ENCODE measurements around the gene SLC4A8.

Gene SLC4A8

DNA sequence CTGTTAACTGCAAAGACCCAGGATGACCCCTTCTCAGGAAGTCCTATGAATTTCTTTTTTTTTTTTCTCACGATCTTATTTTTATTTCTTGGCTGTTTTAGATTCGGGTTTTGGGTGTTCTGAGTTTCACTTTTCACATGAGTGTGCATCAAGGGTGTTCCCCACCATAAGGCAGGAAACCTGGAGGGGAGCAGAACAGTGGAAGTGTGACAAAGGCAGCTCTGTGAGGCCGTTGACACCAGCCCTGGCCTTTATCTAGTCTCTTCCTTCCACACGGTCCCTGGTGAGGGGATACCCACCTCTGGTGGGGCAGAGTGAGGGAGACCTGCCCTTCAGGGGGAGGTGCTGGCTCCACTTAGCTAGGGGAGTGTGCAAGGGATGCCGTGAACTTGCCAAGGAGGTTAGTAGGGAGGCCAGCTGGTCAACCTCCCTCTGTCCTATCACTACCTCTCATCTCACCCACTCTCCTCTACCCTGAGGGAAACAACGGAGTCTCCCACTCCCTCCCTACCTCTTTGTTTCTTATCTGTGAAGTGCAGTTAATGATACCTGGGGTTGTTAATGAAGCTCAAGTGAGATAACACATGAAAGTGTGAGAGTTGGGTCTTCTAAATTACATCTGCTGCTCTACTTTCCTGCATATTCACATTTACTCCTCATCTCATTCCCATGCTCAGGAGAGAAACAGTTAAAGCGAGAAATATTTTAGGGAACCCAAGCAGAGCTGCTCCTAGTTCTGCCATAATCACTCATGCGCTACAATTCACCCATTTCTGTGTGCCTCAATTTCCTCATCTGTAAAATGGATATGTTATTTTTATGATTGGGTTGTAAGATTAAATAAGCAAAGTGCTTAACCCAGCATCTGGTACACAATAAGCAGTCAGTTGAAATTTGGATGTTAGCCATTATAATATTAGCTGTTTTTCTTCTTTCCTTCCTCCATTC is 29.1 kb upstream of the SLC4A8 start:
- no peak for DNase-seq

DNA sequence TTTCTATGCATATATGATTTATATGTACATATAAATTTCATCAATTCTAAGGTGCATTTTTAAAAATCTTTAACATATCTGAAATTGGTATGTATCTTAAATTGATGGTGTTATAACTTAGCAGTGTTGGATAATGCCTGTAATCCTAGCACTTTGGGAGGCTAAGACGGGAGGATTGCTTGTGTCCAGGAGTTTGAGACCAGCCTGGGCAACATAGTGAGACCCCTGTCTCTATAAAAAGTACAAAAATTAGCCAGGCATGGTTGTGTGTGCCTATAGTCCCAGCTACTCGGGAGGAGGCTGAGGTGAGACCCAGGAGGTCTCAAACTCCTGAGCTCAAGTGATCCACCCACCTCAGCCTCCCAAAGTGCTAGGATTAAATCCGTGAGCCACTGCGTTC is 27.0 kb upstream of the SLC4A8 start:
- no peak for DNase-seq

DNA sequence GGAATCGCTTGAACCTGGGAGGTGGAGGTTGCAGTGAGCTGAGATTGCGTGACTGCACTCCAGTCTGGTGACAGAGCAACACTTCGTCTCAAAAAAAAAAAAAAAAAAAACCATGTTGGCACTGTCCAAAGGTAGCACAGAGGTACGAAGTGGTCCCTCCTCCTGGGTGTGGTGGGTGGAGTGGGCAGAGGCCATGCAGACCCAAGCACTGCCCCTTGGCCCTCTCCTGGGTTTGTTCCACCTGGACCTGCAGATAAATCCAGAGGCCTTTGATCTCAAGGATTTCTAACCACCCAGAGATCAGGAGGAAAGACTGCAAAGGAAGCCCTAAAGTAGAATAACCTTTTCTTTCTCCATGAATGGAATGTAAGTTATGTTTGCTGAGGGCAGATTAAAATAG is 24.7 kb upstream of the SLC4A8 start:
- no peak for DNase-seq

DNA sequence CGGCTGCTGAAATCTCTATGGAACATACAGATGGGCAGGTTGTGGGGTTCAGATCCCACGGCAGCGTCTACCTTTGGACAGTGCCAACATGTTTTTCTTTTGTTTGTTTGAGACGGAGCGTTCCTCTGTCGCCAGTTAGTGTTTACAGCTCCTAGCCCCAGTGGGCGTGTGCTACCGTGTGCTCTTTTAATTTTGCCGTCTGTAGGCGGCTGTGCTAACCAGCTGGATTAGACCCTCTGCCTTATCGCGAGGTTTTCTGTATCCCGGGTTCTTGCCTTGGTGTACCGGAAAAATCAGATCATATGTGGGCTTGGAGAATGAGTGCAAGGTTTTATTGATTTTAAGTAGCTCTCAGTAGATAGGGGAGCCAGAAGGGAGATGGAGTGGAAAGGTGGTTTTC is 23.6 kb upstream of the SLC4A8 start:
- no peak for DNase-seq

DNA sequence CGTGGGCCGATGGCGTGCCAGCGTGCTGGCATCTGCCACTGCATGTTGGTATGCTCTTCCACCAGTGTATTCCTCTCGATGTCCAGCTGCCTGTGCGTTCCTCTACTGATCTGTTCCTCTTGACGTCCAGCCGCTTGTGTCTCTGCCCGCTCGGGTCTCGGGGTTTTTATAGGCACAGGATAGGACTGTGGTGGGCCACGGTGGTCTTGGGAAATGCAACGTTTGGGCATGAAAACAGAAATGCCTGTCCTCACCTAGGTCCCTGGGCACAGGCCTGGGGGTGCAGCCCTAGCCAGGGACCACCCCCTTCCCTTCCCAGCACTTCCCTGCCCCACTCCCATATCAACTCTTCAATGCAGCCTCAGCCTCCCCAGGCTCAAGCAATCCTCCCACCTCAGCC is 23.1 kb upstream of the SLC4A8 start:
- DNase-seq = no peak

DNA sequence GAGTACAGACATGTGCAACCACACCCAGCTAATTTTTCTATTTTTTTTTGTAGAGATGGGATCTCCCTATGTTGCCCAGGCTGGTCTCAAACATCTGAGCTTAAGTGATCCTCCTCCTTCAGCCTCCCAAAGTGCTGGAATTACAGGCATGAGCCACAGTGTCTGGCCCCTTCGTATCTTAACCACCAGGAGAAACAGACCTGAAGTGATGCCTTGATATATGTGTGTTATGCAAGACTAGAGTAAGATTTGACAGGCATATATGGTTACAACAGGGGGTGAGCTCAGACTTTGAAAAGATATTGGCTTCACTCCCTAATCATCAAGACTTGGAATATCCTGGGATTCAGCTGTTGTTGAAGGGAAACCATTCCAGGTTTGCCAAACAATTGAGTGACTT is 22.7 kb upstream of the SLC4A8 start:
- no peak for DNase-seq

DNA sequence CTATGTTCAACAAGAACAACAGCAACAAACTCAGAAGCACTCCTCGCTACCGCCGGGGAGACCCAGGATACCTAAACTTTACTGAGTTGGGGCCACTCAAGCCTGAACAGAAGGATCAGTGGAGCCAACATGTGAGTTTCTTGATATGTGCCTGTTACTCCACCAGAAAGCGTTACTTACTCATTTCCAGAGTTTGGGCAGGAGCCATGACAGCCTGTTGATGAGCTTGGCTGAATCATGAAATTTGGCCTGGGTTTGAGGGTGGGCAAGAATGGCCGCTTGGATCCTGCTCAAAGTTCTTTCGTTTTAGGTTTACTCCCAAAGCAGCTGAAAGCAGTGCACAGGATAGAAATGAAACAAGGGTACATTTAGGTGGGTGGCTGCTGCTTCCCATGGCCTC is 21.5 kb upstream of the SLC4A8 start:
- no peak for DNase-seq

DNA sequence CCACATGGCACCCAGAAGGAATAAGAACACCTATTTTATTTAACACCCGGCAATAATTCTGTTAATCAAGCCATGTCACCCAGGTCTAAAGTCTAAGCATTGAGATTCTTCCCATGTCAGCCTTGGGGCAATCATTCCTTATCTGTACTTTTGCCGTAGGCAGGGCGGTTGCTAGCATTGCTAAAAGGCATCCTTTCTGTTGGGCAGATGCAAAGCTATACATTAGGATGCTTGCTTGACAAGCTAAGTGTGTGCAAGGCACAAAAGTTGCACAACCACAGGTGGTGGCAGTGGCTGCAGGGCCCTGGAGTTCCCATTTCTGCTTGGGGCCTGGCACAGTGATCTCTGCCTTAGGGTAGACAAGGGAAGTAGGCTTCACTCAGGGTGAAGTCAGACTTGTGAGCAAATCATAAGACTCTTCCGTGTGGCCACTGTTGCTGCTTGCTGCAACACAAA is 20.9 kb upstream of the SLC4A8 start:
- DNase-seq = no peak

DNA sequence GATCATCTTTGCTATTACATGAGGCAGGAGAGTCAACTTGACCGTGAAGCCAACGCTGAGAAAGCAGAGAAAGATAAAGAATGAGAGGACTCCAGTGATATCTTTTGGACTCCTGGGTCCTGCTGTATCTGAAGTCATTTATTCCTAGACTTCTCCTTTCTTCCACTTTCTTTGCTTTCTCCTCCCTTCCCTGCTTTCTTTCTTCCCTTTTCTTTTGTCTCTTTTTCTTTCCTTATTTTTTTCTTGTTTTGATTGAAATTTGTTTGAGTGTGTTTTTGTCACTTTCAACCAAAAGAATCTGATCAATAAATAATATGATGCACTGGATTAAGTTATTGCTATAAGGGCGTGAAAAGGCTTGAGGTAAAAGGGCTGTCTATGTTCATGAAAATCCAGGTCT is 20.0 kb upstream of the SLC4A8 start:
- no peak for DNase-seq

DNA sequence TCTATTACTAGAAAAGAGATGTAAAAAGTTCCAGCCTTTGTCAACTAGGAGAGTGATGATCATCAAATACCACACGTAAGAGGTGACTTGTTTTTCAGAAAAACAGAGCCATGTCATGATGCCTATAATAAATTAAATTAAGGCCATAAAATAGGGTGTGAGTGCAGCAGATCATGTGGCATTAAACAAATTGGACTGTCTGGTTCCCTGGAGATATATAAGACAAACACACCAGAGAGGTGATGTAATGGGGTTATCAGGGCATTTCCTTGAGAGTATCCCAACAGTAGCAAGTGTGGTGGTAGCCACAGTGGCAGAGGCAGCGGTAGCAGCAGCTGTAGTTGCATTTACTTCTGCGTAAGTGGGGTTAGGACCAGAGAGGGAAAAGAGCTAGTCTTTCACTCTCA is 18.8 kb upstream of the SLC4A8 start:
- DNase-seq = no peak

DNA sequence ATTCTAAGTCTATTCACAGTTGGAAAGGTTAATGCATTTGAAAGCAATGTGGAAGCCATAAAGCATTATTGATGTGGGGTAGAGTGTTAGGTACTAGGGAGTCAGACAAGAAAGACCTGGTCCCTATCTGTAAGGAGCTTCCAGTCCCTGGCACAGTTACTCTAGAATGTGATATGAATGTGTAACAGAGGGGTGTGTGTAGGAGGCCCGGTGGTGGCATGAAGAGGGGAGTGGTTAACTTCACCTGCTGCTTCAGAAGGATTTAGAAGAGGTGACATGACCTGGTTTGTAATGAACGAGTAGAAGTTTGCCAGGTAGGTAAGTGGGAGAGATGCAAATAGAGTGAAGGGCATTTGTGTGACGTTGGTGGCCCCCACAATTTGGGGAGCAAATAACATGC is 18.3 kb upstream of the SLC4A8 start:
- DNase-seq = no peak

DNA sequence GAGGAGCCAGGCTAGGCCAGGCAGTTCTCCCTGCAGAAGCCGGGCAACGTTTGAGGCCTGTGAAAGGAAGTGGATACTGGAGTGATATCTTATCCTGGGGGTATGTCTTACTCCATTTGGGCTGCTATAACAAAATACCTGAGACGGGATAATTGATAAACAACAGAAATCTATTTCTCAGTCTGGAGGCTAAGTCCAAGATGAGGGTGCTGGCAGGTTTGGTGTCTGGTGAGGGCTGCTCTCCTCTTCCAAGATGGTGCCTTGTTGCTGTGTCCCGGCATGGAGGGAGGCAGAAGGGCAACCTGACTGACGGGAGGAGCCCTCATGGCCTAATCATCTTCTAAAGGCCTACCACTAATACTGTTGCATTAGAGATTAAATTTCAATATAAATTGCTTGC is 17.8 kb upstream of the SLC4A8 start:
- no peak for DNase-seq

DNA sequence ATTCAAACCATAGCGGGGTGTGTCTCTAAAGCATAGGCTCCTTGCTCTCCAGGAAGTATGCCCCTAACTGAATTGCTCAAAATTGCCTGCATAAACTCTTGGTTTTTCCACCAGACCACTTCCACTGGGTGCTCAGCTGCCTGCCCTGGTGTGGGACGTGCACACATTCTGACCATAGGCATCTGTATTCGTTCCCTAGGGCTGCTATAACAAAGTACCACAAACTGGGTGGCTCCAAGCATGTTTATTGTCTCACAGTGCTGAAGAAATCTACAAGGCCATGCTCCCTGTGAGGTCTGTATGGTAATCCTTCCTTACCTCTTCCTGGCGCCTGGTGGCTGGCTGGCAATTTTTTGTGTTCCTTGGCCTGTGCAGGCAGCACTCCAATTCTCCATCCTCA is 17.0 kb upstream of the SLC4A8 start:
- no peak for DNase-seq

DNA sequence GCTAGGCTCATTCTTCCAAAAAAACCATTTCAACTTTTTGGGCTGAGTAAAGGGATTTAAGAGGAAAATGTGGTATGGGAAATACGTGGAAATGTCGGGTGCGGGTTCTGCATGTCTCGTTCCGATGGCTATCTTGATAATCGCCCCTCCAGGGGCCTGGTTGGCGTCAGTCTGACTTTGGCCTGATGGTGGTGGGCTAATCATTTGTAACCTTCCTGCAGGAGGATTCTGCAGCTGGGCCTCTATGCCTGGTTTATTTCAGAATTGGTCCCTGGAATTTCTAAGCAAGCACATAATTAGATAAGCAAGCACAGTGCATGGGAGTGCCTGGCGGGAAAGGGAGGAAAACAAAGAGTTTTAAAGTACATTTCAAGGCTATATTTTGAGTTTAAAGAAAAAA is 14.8 kb upstream of the SLC4A8 start:
- no peak for DNase-seq

DNA sequence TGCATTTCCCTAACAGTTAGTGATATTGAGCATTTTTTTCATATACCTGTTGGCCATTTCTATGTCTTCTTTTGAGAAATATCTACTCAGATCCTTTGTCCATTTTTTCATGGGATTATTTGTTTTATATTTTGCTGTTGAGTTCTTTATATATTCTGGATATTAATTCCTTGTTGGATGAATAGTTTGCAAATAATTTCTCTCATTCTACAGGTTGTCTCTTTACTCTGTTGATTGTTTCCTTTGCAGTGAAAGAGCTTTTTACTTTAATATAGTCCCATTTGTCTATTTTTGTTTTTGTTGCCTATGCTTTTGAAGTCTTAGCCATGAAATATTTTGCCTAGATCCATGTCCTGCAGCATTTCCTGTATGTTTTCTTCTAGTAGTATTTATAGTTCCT is 11.5 kb upstream of the SLC4A8 start:
- no peak for DNase-seq

DNA sequence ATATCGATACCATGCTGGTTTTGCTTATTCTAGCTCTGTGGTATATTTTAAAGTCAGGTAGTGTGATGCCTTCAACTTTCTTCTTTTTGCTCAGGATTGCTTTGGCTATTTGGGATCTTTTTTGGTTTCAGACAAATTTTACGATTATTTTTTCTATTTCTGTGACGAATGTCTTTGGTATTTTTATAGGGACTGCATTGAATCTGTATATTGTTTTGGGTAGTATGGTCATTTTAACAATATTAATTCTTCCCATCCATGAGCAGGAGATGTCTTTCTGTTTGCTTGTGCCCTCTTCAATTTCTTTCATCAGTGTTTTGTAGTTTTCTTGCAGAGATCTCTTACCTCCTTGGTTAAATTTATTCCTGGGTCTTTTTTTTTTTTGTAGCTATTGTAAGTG is 10.8 kb upstream of the SLC4A8 start:
- no peak for DNase-seq

DNA sequence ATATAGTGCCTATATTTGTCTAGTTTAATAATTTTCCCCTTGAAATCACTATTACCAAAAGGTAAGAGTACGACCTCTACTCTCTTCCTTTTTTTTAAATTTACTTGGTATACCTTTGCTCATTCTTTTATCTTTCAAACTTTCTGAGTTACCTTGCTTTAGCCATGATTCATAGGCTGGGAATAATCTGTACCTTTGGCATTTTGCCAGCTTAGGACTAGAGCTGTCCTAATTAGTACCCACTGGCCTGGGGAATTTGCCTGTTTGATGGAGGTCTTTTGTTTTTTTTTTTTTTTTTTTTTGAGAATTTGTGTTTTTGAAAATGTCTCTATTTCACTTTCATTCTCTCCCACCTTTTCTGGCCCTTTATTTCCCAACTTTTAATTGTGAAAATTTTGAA is 8.7 kb upstream of the SLC4A8 start:
- no peak for DNase-seq

DNA sequence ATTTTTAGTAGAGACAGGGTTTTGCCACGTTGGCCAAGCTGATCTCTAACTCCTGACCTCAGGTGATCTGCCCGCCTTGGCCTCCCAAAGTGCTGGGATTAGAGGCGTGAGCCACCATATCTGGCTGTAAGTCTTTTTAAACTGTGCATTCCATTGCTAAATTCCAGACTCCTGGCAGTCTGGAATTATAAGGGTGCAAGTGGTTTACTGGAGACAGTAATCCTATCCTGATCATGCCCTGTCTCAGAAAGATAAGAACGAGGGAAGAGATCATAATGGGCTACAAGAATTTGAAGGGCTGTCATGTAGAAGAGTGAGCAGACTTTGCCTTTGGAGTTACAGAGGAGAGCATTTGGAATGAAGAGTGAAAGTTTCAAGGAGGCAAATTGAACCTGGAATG is 6.8 kb upstream of the SLC4A8 start:
- no peak for DNase-seq

DNA sequence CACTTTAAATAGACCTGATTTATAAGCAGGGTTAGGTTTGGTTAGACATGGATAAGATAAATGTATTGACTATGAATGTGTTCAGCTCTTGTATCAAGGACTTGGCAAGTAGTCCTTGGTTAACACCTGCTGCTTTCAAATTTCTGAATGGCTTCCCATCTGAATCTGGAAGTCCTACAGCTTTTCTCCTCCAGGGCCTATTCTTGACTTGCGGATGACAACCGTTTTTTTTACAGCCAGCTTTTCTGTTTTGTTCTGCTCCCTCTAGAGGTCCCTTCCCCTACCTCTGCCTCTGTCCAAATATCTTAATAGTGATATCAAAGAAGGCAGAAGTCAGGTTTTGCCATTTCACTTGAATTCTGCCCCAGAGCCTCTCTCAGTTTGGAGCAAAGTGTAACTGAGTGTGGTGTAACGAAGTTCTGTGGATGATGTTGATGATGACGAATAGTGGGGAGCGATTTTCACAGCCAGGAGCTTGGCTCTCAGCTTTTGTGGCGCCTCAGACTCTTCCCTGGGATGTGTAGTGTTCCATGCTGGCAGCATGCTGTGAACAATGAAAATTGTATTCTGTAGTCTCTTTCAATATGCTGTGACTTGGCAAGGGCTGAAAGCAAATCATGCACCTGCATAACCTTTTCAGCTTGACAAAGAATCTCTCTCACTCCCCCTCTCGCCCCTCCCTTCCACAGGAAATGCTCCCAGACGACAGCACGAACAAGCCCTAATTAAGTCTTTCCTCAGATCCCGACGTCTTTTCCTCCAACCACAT is 5.0 kb upstream of the SLC4A8 start:
- no peak for DNase-seq

DNA sequence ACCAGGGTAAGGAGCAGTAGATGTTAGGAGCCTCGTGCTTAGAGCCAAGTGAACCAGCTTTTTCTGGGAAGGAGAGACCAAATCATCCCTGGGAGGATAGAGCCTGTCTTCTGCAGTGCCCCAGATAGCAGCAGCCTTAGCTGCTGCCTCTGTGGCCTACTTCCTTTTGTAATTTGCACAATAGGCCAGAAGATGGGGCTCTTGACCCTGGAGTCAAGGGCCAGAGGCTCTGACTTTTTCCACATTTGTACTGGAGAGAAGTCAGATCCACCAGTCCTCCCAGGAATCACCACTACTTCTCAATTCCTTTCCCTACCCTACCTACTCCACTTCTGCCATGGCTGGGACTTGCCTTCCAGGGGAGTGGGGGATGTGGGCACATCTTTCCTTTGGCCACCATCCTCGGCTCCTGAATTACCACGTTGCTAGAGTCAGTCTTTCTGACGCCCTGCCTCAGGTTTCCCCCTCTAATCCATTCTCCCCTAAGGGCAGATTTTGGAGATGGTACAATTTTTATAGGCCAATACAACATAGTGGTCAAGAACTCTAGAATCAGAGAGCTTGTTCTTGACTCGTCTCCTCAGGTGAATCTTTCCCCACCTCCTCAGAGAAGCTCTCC is 3.3 kb upstream of the SLC4A8 start:
- peak; percentile 32 for DNase-seq

DNA sequence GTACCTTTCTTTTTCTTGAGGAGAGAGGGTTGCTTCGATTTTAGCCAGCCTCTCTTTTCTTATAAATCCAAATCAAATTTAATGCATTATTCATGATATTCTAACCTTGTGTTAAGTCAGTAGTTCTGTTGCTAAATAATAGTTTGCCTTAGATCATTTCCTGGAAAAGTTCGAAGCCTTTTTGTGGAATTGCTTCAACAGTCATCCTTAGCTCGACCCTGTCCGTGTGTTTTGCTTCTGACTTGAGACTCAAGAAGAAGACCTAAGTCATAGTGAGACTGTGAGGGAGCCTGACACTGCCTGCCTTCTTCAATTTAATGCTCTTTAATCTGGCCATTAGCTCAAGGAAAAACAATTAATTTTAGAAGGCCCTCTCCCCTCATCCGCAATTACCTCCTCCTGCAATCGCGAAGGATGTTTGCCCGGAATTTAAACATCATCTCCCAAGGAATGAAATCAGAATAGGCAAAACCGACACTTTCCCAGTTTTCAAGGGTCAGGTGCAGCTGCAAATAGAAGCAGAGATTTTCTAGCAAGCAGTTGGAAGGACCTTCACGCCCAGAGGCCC is 453 bp upstream of the SLC4A8 start:
- DNase-seq = no peak

DNA sequence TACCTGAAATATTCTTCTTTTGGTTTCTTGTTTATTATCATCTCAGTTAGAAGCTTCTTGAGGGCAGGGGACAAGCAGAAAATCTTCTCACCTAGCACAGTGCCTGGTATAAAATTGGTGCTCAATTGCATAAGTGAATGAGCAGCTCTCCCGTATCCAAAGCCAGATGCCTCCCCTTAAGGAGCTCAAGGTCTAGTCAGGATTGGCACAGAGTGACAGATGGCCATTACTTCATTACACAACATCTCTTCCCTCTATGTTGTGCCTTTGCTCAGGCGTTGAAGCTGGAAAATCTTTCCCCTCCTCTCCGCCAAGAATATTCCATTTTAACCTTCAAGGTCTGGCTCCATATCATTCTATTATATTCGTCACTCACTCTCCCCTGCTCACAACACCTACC is 3.6 kb downstream of the SLC4A8 start:
- peak; percentile 34 for DNase-seq

DNA sequence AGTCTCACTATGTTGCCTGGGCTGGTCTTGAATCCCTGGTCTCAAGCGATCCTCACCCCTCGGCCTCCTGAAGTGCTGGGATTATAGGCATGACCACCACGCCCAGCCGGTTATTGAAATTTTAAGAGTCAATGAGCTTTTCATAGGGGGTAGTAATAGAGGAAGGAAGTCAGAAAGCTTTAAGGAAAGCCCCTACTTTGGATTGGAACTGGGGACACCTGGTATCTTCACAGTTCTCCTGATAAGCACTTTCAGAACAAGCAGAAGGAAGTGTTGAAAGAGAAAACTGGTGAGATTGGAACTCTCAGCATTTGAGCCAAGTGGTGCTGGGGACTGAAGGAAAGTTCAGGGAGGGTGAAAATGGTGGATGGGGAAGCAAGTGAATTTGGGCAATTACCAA is 5.1 kb downstream of the SLC4A8 start:
- no peak for DNase-seq
